GM12872 (cell line): Measurements from ENCODE around the gene ALPK1.

Experiments used
- TF ChIP-seq, protein P1 (sequence below): IDR thresholded peaks from 3 replicates; pipeline ENCODE4 v1.5.1; 2011; ENCODE audit warnings: low read depth, mild to moderate bottlenecking, low read length, moderate library complexity; ENCODE audit not compliant: insufficient read depth

The ALPK1 gene

GRCh38 chr4:112327965-112328733 lies 31.0 kb downstream of the ALPK1 start:
- TF ChIP-seq, protein P1, sequence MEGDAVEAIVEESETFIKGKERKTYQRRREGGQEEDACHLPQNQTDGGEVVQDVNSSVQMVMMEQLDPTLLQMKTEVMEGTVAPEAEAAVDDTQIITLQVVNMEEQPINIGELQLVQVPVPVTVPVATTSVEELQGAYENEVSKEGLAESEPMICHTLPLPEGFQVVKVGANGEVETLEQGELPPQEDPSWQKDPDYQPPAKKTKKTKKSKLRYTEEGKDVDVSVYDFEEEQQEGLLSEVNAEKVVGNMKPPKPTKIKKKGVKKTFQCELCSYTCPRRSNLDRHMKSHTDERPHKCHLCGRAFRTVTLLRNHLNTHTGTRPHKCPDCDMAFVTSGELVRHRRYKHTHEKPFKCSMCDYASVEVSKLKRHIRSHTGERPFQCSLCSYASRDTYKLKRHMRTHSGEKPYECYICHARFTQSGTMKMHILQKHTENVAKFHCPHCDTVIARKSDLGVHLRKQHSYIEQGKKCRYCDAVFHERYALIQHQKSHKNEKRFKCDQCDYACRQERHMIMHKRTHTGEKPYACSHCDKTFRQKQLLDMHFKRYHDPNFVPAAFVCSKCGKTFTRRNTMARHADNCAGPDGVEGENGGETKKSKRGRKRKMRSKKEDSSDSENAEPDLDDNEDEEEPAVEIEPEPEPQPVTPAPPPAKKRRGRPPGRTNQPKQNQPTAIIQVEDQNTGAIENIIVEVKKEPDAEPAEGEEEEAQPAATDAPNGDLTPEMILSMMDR = peak; percentile 50

DNA sequence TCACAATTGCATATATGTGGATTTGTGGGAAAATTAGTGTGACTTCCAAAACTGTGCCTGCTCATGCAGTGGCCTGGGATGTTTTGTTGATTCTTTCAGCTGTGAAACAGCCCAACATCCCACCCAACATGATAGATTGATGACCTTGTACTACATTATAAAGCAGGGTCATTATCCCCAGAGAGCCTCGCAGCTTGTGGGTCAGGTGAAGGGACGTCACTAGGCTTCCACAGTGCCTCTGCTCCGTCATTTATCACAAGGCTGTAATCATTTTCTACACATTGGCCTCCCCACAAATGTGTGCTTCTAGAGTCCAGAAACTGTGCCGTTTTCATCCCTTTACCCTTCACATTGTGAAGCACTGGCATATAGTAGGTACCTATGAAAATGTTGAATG lies 31.6 kb downstream of the ALPK1 start:
- TF ChIP-seq, protein P1 = no peak

GRCh38 chr4:112329672-112330375 lies 32.7 kb downstream of the ALPK1 start:
- TF ChIP-seq, protein P1 = no peak

DNA sequence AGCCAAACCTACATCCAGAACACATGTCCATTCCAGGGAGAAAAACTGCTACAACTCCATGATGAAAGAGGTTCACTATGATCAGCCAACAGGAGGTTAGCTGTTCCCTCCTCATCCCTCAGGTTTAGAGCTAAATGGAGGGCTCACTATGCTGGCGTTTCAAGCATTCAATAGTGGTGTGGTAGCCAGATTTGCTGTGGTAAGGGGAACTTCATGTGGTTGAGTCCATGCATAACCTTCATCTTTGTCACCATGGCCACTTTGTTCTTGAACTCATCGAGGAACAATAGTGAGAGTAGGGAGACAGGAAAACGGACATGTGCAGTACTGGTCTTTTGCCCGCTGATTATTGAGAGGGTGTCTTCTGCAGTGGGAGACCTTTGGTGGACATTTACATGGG lies 33.8 kb downstream of the ALPK1 start:
- TF ChIP-seq, protein P1 = no peak

- TF ChIP-seq, protein P1 = no peak
Observed at GRCh38 chr4:112332398-112332797, 35.2 kb downstream of the ALPK1 start.

- TF ChIP-seq, protein P1 = no peak
Observed at GRCh38 chr4:112340023-112340422, 42.9 kb downstream of the ALPK1 start.

GRCh38 chr4:112341033-112341432 lies 43.9 kb downstream of the ALPK1 start:
- TF ChIP-seq, protein P1 = no peak
